ENCODE results near the gene HOXC6.

Gene HOXC6

GRCh38 chr12:54010972-54011664 is 17.1 kb upstream of the HOXC6 start (continued):
- no peak for TF ChIP-seq HOXA7 (CRISPR knock-in tag; IDR thresholded peaks at IDR 0.05; ENCODE audit: borderline replicate concordance)
- TF ChIP-seq, protein P1, sequence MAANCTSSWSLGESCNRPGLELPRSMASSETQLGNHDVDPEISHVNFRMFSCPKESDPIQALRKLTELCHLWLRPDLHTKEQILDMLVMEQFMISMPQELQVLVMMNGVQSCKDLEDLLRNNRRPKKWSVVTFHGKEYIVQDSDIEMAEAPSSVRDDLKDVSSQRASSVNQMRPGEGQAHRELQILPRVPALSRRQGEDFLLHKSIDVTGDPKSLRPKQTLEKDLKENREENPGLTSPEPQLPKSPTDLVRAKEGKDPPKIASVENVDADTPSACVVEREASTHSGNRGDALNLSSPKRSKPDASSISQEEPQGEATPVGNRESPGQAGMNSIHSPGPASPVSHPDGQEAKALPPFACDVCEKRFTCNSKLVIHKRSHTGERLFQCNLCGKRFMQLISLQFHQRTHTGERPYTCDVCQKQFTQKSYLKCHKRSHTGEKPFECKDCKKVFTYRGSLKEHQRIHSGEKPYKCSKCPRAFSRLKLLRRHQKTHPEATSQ (tag by site-specific recombination; IDR thresholded peaks at IDR 0.05): no peak
- TF ChIP-seq KLF16 (tag by site-specific recombination; IDR thresholded peaks at IDR 0.05): no peak
- no peak for TF ChIP-seq ZNF311 (tag by site-specific recombination; IDR thresholded peaks at IDR 0.05; ENCODE audit: borderline replicate concordance)
- TF ChIP-seq ZNF747 (tag by site-specific recombination; IDR thresholded peaks at IDR 0.05): no peak
- no peak; the same call in 1 of the 2 replicates for TF ChIP-seq SP7 (tag by site-specific recombination; IDR thresholded peaks at IDR 0.05)
- TF ChIP-seq ZNF560 (tag by site-specific recombination; IDR thresholded peaks at IDR 0.05; ENCODE audit: borderline replicate concordance): no peak
- no peak for TF ChIP-seq SP2 (tag by site-specific recombination; IDR thresholded peaks at IDR 0.05)
- TF ChIP-seq ZNF404 (tag by site-specific recombination; IDR thresholded peaks at IDR 0.05): peak; percentile 39; the same call in 1 of the 2 replicates
- no peak for TF ChIP-seq ZNF544 (tag by site-specific recombination; IDR thresholded peaks at IDR 0.05)
- TF ChIP-seq, protein P2, sequence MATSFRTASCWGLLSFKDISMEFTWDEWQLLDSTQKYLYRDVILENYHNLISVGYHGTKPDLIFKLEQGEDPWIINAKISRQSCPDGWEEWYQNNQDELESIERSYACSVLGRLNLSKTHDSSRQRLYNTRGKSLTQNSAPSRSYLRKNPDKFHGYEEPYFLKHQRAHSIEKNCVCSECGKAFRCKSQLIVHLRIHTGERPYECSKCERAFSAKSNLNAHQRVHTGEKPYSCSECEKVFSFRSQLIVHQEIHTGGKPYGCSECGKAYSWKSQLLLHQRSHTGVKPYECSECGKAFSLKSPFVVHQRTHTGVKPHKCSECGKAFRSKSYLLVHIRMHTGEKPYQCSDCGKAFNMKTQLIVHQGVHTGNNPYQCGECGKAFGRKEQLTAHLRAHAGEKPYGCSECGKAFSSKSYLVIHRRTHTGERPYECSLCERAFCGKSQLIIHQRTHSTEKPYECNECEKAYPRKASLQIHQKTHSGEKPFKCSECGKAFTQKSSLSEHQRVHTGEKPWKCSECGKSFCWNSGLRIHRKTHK (tag by site-specific recombination; IDR thresholded peaks at IDR 0.05): no peak
- no peak for TF ChIP-seq ZNF157 (tag by site-specific recombination; IDR thresholded peaks at IDR 0.05)
- TF ChIP-seq ZNF391 (tag by site-specific recombination; IDR thresholded peaks at IDR 0.05; ENCODE audit: borderline replicate concordance, low read depth): peak; percentile 72; the same call in 1 of the 2 replicates
- peak; percentile 83; the same call in 1 of the 2 replicates for TF ChIP-seq BCL11B (tag by site-specific recombination; IDR thresholded peaks at IDR 0.05; ENCODE audit: low read depth)
- TF ChIP-seq, protein P3, sequence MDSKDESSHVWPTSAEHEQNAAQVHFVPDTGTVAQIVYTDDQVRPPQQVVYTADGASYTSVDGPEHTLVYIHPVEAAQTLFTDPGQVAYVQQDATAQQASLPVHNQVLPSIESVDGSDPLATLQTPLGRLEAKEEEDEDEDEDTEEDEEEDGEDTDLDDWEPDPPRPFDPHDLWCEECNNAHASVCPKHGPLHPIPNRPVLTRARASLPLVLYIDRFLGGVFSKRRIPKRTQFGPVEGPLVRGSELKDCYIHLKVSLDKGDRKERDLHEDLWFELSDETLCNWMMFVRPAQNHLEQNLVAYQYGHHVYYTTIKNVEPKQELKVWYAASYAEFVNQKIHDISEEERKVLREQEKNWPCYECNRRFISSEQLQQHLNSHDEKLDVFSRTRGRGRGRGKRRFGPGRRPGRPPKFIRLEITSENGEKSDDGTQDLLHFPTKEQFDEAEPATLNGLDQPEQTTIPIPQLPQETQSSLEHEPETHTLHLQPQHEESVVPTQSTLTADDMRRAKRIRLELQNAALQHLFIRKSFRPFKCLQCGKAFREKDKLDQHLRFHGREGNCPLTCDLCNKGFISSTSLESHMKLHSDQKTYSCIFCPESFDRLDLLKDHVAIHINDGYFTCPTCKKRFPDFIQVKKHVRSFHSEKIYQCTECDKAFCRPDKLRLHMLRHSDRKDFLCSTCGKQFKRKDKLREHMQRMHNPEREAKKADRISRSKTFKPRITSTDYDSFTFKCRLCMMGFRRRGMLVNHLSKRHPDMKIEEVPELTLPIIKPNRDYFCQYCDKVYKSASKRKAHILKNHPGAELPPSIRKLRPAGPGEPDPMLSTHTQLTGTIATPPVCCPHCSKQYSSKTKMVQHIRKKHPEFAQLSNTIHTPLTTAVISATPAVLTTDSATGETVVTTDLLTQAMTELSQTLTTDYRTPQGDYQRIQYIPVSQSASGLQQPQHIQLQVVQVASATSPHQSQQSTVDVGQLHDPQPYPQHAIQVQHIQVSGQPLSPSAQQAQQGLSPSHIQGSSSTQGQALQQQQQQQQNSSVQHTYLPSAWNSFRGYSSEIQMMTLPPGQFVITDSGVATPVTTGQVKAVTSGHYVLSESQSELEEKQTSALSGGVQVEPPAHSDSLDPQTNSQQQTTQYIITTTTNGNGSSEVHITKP (tag by site-specific recombination; IDR thresholded peaks at IDR 0.05): no peak
- TF ChIP-seq ZNF777 (tag by site-specific recombination; IDR thresholded peaks at IDR 0.05; ENCODE audit: borderline replicate concordance): no peak
- no peak for TF ChIP-seq EGR2 (tag by site-specific recombination; IDR thresholded peaks at IDR 0.05; ENCODE audit: low read depth)
- TF ChIP-seq ZNF223 (tag by site-specific recombination; IDR thresholded peaks at IDR 0.05): no peak
- no peak for TF ChIP-seq ZBTB11 (tag by site-specific recombination; conservative IDR thresholded peaks at IDR 0.05; ENCODE audit: low read depth)
- no peak for TF ChIP-seq INSM2 (tag by site-specific recombination; IDR thresholded peaks at IDR 0.05)
- TF ChIP-seq SCRT1 (tag by site-specific recombination; IDR thresholded peaks at IDR 0.05; ENCODE audit: borderline replicate concordance): peak; percentile 60; the same call in 1 of the 2 replicates
- peak; percentile 45; the same call in 1 of the 2 replicates for TF ChIP-seq ZEB2 (tag by site-specific recombination; IDR thresholded peaks at IDR 0.05)
- TF ChIP-seq ZFP41 (tag by site-specific recombination; IDR thresholded peaks at IDR 0.05; ENCODE audit: borderline replicate concordance): no peak
- TF ChIP-seq ZNF324 (tag by site-specific recombination; IDR thresholded peaks at IDR 0.05): no peak
- no peak for TF ChIP-seq ZNF658 (tag by site-specific recombination; IDR thresholded peaks at IDR 0.05)
